ENCODE measurements around the gene PDAP1.

GRCh38 chr7:99383791-99384370, 24.5 kb downstream of the PDAP1 start:
- TF ChIP-seq CTCF (IDR thresholded peaks at IDR 0.05): no peak
- TF ChIP-seq POLR2AphosphoS5 (IDR thresholded peaks at IDR 0.05): no peak
- no peak for TF ChIP-seq POLR2A (IDR thresholded peaks at IDR 0.05)
- no peak for TF ChIP-seq EP300 (IDR thresholded peaks at IDR 0.05)
